CD4-positive, alpha-beta T cell treated with Interleukin-17A for 4 hours (primary cell): ENCODE measurements around the gene SLC43A2.

Experiments
- DNase-seq: peaks from one replicate; pipeline ENCODE4 v3.0.0-alpha.2; 2020; ENCODE audit warnings: mixed read lengths

The SLC43A2 gene

GRCh38 chr17:1643293-1643998 lies 14.8 kb upstream of the SLC43A2 start:
- peak; percentile 68 for DNase-seq

DNA sequence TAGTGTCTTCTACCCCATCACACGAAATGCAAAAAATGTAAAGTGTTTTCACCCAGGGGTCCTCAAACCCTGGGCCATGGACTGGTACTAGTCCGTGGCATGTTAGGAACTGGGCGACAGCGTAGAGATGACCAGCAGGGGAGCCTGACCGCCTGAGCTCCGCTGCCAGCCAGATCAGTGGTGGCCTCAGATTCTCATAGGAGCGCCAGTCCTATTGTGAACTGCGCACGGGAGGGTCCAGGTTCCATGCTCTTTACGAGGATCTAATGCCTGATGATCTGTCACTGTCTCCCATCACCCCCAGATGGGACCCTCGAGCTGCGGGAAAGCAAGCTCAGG lies 12.4 kb upstream of the SLC43A2 start:
- DNase-seq, result no peak

- DNase-seq, result no peak
Observed at GRCh38 chr17:1640329-1641064, 11.9 kb upstream of the SLC43A2 start.

DNA sequence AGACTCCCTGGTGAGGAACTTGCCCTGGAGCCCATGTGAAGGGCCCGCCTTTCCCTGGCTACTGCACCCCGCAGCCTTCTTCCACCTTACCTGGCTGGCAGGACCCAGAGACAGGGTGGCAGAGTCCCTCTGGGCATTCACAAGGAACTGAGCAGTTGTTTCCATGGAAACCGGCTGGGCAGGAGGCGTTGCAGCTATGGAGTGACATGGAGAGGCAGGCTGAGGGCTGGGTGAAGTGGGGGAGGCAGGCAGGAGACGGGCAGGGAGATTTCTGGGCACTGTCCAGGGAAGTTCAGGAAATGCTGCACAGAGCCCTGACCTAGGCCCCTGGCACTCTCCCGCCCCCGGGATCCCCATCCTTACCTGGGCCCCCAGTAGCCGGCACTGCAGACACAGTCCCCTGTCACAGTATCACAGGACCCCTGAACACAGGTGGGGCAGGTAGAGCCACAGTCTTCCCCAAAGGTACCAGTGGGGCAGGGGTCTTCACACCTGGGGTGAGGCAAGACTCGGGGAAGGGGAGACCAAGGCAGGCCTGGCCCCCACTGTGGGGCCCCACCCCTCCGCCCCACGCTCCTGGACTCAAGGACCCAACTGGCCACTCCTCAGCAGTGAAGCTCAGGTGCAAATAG lies 11.0 kb upstream of the SLC43A2 start:
- DNase-seq, result no peak

- no peak for DNase-seq
Observed at GRCh38 chr17:1638624-1639300, 10.1 kb upstream of the SLC43A2 start.

GRCh38 chr17:1638171-1638590 lies 9.5 kb upstream of the SLC43A2 start:
- DNase-seq, result no peak

GRCh38 chr17:1636732-1637285 lies 8.2 kb upstream of the SLC43A2 start:
- no peak for DNase-seq

DNA sequence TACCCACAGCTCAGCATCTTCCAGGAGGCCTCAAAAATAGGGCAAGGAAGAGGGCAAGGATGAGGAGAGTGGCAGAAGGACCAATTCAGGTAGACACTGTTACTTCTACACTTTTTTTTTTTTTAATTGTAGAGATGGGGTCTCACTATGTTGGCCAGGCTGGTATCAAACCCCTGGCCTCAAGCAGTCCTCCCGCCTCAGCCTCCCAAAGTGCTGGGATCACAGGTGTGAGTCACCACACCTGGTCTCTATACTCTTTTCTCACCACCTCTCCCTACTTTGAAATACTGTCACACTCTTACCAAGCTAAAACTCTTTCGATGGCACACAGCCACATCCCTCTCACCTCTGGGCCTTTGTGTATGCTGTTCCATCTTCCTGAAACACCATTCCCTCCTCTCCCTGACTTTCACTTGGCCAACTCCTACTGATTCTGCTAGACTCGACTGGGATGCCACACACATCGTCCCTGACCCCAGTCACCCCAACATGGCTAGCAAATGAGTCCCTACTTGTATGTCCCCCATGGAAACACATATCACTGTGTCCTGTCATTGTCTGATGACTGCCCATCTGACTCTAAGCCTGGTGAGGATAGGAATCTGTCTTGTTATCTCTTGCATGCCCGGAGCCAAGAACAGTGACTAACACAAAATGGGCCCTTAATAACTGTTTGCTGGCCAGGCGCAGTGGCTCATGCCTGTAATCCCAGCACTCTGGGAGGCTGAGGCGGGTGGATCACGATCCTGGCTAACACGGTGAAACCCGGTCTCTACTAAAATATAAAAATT lies 7.2 kb upstream of the SLC43A2 start:
- no peak for DNase-seq

DNA sequence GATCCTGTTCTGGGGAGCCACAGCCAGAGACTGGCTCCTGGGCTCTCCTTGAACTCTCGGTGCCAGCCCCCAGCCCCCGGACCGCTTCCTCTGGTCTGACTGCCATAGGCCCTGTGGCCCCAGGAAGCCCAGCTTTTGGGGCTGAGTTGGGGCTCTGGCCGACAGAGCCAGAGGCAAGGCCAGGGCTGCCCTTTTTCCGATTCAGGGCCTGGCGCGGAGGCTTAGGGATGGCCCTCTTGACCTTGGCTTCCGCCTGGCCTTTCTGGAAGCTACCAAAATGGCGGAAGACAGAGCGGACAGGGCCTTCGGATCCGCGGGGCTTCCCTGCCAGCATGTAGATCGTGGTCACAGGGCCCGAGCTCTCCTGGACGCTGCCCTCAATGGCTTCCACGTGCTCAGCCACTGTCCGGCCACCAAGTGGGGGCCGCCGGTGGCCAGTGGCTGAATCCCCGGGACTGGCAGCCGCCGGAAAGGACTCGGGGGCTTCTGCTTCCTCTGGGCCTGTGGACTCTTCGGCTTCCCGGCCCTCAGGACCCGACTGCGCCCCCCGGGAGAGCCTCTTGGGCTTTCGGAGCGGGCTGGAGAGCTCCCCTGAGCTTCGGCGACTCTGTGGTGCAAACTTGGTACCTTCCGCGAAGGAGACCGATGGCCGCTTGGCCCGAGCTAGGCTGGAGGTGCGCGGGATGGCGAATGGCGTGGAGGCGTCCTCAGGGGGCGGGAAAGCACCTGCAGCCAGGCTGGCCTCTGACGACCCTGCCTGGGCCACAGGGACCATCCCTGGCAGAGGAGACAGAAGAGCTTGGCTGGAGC lies 6.4 kb upstream of the SLC43A2 start:
- no peak for DNase-seq

- DNase-seq, result no peak
Observed at GRCh38 chr17:1630662-1631061, 2.0 kb upstream of the SLC43A2 start.

DNA sequence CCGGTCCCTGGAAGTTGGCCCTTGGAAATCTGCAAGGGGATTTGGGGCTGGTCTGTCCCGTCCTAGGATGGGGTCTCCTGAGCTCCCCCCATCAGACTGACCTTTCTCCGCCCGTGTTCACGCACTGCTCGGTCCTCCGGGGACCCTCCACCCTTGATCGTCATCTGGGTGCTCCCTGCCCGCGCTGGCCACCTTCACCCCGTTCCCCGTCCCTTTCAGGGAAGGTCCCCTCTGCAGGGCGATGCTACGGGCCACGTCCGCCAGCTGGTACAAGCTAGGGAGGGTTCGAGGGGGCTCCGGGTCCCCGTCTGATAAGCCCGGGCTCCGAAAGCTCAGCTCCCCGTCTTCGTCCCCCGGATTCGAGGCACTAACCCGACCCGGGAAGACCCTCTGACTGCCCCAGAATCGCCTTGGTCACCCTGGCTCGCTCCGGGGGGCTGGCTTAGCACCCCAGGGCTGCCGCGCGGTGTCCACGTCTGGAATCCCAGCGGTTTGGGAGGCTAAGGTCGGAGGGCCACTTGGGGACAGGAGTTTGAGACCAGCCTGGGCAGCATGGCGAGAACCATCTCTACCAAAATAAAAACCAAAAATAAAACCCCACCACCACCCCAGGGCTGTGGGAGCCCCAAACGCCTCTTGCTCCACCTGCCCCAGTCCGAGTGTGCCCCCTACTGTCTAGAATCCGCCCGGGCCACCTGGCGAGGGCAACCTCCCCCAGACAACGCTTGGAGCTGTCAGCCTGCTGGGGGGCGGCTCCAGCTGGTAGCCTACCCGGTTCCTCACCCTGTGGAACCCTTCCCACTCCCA lies 1.1 kb upstream of the SLC43A2 start:
- DNase-seq, result peak; percentile 76

DNA sequence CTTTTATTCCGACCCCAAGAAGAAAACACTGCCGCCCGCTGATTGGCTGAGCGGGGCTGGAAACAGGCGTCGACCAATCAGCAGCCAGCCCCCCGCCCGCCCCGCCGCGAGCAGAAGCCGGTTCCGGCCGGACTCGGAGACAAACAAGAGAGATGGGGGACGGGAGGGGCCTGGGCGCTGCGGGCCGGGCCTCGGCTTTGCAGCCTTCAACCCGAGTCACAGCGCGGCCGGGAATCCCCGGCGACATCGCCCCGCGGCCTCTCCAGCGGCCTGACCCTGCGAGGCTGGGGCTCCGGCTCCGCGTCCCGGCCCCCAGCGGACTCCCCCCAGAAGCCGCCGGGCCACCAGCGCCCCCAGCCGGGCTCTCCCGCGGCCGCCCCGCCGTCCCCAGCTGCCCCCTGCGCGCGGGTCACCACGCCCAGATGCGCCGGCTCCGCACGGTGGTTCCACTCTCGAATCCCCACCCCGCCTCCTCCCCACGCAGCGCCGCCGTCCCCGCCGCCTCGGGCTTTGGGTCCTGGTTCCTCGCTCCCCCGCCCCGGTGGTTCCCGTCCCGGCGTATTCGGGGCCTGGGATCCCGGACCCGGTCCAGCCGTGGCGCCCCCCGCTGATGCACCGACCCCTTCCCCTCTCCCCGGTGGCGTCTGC lies 346 bp upstream of the SLC43A2 start:
- DNase-seq, result peak; percentile 90

DNA sequence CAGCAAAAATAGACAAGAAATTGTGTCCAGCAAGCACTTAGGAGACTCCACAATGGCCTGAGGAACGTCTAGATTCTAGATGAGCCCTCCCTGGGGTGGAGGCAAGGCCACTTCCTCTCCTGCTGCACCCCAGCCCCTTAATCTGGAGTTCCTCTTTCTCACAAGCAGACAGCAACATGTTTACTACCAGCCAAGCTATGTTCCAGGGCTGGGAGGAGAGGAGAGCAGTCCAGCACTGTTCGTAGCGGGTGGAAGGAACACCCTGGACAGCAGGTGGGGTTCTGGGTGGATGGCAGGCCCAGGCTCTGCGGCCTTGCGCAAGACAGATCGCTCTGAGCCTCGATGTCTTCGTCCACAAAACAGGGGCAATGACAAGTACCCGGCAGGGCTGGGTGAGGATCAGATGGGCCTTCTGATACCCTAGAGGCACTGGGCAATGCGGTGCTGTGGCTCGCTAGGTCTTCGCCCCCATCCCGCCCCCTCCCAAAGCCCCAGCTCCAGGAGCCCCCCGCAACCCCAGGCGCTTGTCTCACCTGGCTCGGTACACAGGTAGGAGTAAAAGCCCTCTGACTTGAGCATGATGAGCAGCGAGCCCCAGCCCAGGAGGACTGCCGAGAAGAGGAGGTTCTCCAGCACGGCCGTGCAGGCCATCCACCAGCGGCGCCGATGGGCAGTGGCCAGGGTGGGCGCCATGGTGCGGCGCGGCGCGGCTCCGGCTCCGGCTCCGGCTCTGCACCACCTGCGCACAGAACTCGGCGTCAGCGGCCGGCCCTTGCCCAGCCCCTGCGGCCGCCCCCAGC lies 1.3 kb downstream of the SLC43A2 start:
- DNase-seq, result peak; percentile 19

DNA sequence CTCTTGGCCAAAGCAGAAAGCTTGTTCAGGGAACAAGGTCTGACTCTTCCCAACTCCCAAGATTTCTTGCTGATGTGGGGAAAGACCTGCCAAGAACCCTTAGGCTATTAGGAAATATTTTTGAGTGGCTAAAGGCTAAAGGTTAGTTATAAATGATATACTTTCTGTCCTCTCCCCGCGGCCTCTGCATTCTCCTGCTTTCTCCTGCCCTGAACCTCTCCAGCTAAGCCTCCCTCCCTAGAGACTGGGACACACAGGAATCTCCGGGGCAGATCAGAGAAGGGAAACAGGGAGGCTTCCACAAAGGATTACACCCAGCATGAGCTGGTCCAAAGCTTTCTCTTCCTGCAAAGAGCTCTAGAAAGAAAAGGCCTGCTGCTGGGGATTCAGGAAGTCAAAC lies 2.3 kb downstream of the SLC43A2 start:
- DNase-seq, result no peak

DNA sequence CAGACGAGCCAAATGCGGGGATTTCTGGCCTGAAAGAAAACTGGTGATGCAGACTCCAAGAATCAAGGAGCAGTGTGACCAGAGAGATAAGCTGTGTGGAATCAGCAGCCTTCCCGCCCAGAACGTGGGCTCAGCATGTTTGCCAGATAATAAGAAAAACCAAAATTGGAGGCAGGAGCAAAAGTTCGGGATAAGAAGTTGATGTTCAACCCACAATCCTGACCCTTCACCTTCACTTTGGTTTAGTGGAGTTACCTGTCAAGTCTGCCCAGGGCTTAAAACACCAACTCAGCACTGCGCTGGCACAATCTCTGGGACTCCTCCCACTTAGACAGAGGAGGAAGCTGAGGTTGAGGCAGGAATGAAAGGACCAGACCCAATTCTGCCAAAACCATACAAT lies 3.1 kb downstream of the SLC43A2 start:
- DNase-seq, result no peak

DNA sequence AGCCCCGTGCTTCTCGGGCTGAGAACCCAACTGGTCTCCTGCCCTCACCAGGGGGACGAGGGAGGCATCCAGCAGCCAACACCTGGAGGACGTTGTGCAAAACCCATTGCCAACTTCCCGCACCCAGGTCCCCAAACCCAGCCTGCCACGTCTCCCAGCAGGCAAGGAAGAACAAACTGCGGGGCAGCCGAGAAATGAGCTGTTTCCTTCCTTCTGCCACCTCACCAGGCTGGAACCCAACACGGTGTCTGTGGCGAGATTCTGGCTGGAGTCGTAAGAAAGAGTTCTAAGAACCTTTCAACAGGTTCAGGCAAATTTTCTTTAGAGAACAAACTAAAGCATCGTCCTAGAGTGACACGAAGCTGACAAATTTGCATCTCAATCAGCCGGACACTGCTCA lies 3.6 kb downstream of the SLC43A2 start:
- no peak for DNase-seq

DNA sequence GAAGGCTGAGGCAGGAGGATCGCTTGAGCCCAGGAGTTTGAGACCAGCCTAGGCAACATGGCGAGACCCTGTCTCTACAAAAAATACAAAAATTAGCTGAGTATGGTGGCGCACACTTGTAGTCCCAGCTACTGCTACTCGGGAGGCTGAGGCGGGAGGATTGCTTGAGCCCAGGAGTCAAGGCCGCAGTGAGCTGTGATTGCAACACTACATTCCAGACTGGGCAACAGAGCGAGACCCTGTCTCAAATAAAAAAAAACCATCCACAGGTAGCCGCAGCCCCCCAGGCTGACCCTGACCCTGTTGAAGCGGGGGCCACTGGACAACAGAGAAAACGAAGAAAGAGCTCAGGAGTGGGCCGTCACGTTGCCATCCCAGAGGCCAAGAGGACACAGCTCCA lies 4.0 kb downstream of the SLC43A2 start:
- no peak for DNase-seq

DNA sequence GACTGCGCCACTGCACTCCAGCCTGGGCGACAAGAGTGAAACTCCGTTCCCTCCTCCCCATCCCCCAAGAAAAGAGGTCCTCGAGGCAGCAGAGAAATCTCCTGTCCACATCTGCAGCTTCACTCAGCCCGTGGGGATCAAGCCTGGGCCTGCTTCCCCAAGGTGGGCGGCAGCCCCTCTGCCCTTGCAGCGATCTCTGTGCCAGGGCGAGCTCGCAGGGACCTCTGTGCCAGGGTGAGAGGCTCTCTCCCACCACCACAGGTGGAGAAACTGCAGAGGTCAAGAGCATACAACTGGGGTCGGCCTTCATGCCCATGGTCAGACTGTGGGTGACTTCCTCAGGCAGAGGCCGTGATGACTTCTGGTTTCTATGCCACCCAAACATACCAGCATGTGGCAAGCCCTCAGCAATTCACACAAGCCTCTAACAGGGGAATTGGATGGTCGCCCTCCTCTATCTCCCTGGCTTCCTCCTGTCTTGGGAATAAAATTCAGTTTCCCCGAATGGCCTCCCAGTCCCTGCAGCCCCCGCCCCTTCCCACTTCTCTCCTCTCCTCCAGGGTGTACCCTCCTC lies 5.5 kb downstream of the SLC43A2 start:
- no peak for DNase-seq
